PC-3 (cell line): ENCODE results near the gene KIR3DL1.
"Not testable (repeated sequence)": the region's sequence is repeated elsewhere in the genome, so short reads cannot be mapped to it uniquely, and the experiment has no call there.

ENCODE experiments used
- CTCF ChIP-seq: fragments of 300-600 bp; sonication (generic); conservative IDR thresholded peaks from 2 replicates; pipeline ENCODE4 v1.5.1; 2017; ENCODE audit warnings: antibody characterized with exemption, low read depth, mild to moderate bottlenecking, low read length
- EZH2 ChIP-seq: fragments of 300-600 bp; sonication (generic); IDR thresholded peaks from one replicate; pipeline ENCODE4 v1.6.1; 2017; ENCODE audit warnings: antibody characterized with exemption, mild to moderate bottlenecking, low read length; ENCODE audit not compliant: unreplicated experiment

- not testable (repeated sequence) for TF ChIP-seq CTCF, EZH2
Measured at GRCh38 chr19:54786091-54786723, 30.1 kb upstream of the KIR3DL1 start.
